22Rv1 (cell line): ENCODE measurements around the gene PLEKHF1.

Experiments used
- CTCF ChIP-seq: fragments of 450-650 bp; IDR thresholded peaks from 2 replicates; pipeline ENCODE4 v1.5.1; 2017; ENCODE audit warnings: mild to moderate bottlenecking
- ZFX ChIP-seq: fragments of 450-650 bp; IDR thresholded peaks from 2 replicates; pipeline ENCODE4 v1.6.1; 2017; ENCODE audit warnings: antibody characterized with exemption, borderline replicate concordance

GRCh38 chr19:29666578-29667386 is 1.5 kb downstream of the PLEKHF1 start:
- TF ChIP-seq CTCF, result no peak
- no peak for TF ChIP-seq ZFX
